ENCODE measurements around the gene TCF21. TPM values are rescaled to one million over a fixed set of nuclear protein-coding genes. Genes with fewer than 3 reads are reported as not detected.

TCF21 gene
- polyA plus RNA-seq, 1 donor from 2014 or later, result not detected

DNA sequence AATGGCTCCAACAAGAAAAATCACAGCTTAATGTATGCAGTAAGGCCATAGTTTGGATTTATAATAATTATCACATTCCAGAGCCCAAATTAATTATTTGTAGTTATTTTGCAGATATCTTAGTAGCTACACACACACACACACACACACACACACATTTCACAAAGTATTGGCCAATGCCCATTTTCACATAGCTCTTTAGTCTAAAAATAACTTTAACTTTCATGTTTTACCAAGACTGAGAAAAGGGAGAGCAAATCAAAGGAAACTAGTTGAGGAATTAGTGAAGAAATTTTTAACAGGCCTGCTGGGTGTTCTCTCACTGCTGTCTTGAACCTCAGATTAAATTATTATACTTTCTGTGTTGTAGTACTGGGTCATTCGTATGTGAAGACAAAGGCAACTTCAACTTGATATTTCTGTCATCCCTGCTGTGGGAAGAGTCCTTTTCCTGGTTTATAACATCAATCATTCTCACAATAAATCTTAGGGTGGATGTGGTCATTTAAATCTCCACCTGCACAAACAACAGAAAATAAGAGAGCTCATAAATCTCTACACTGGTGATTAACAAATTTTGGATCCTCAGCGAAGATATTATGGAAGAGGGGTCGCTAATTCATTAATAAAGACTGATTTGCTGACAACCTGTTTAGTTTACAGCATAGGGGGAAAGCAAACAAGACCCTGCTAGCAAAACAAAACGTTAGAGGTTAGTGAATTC, 1.6 kb upstream of the TCF21 start:
- Histone ChIP-seq H3K9me2 (ENCODE audit: insufficient read depth, low read length) (no peaks in the 10 kb centered on the region), H3K4me2 (ENCODE audit: low read length) (no peak overlapping the region), H2AFZ (ENCODE audit: low read depth, low read length) (no peak overlapping the region), H3K27me3 (ENCODE audit: insufficient read depth, low read depth, low read length) (peaks cover 70% of the 10 kb centered on the region), H3K27ac (ENCODE audit: low read length) (no peak overlapping the region), H3K9ac (ENCODE audit: low read length) (no peak overlapping the region), H3K9me3 (ENCODE audit: low read length) (no peaks in the 10 kb centered on the region), H4K20me1 (ENCODE audit: insufficient read depth) (no peaks in the 10 kb centered on the region), H3F3A (ENCODE audit: insufficient read depth, low read length, poor library complexity, severe bottlenecking) (no peaks in the 10 kb centered on the region), H3K36me3 (ENCODE audit: insufficient read depth, low read length) (no peaks in the 10 kb centered on the region), H3K79me2 (replicated peaks; ENCODE audit: insufficient read depth, low read length) (no peaks in the 10 kb centered on the region), H3K4me3 (ENCODE audit: low read length) (no peak overlapping the region)
- TF ChIP-seq TAF1 (IDR thresholded peaks at IDR 0.05; ENCODE audit: low read depth), result no peak

DNA sequence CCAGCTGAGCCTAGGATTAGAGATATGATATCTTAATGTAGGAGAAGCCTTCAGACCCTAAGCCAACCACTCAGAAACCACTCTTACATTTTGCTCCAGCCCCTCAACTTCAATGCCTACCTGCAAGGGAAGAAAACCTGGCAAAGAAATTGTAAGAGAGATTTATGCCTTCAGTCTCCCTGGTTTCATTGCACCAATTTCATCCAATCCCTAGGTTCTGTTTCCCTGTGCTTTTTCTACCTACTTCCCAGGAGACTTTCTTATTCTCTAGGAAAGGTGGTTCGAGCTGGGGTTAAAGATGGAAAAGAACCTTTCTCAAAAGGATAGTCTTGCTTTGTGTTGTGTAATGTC, 1.1 kb upstream of the TCF21 start:
- no peak for TF ChIP-seq EZH2 (IDR thresholded peaks at IDR 0.05; ENCODE audit: borderline replicate concordance, insufficient read depth, low read length, poor library complexity, severe bottlenecking)
- TF ChIP-seq, protein P1, sequence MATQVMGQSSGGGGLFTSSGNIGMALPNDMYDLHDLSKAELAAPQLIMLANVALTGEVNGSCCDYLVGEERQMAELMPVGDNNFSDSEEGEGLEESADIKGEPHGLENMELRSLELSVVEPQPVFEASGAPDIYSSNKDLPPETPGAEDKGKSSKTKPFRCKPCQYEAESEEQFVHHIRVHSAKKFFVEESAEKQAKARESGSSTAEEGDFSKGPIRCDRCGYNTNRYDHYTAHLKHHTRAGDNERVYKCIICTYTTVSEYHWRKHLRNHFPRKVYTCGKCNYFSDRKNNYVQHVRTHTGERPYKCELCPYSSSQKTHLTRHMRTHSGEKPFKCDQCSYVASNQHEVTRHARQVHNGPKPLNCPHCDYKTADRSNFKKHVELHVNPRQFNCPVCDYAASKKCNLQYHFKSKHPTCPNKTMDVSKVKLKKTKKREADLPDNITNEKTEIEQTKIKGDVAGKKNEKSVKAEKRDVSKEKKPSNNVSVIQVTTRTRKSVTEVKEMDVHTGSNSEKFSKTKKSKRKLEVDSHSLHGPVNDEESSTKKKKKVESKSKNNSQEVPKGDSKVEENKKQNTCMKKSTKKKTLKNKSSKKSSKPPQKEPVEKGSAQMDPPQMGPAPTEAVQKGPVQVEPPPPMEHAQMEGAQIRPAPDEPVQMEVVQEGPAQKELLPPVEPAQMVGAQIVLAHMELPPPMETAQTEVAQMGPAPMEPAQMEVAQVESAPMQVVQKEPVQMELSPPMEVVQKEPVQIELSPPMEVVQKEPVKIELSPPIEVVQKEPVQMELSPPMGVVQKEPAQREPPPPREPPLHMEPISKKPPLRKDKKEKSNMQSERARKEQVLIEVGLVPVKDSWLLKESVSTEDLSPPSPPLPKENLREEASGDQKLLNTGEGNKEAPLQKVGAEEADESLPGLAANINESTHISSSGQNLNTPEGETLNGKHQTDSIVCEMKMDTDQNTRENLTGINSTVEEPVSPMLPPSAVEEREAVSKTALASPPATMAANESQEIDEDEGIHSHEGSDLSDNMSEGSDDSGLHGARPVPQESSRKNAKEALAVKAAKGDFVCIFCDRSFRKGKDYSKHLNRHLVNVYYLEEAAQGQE (IDR thresholded peaks at IDR 0.05; ENCODE audit: borderline replicate concordance), result no peak
- Histone ChIP-seq H4K20me1 (ENCODE audit: insufficient read depth) (no peaks in the 10 kb centered on the region), H3K36me3 (ENCODE audit: insufficient read depth, low read length) (no peaks in the 10 kb centered on the region), H3K27me3 (ENCODE audit: insufficient read depth, low read depth, low read length) (peaks cover 76% of the 10 kb centered on the region), H3K9ac (ENCODE audit: low read length) (no peak overlapping the region), H3K4me3 (ENCODE audit: low read length) (no peak overlapping the region), H2AFZ (ENCODE audit: low read depth, low read length) (no peak overlapping the region), H3K27ac (ENCODE audit: low read length) (no peak overlapping the region), H3K4me2 (ENCODE audit: low read length) (no peak overlapping the region), H3K9me2 (ENCODE audit: insufficient read depth, low read length) (no peaks in the 10 kb centered on the region), H3K9me3 (ENCODE audit: low read length) (no peaks in the 10 kb centered on the region), H3K79me2 (replicated peaks; ENCODE audit: insufficient read depth, low read length) (no peaks in the 10 kb centered on the region), H3F3A (ENCODE audit: insufficient read depth, low read length, poor library complexity, severe bottlenecking) (no peaks in the 10 kb centered on the region)

DNA sequence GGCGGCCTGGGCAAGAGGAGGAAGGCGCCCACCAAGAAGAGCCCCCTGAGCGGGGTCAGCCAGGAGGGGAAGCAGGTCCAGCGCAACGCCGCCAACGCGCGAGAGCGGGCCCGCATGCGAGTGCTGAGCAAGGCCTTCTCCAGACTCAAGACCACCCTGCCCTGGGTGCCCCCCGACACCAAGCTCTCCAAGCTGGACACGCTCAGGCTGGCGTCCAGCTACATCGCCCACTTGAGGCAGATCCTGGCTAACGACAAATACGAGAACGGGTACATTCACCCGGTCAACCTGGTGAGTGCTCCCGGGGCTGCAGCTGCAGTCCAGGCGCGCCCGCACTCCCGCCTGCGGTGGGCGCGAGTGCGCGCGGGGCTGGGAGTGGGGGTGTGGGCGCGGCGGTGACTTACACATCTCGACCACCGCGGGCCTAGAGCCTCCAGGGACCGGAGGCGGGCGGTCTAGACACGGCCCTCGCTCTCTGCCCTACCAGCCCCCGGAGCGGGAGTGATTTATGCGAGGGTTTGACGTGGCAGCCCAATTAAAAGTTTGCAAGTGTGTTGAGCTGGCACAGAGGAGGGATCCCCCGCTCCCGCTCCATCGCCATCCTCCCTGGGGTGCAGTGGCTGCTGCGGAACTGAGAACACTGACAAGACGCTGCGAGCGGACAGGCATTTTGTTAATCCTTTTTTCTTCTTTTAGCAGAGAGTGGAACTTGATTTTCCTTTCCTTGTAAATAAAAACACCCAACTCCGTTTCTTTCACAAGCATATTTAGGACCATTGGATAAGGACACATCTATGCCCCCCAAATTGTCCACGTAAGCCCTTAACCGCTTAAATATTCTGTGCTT, 867 bp downstream of the TCF21 start:
- H3K27ac ChIP-seq (ENCODE audit: low read length), result no peak overlapping the region
- H3K79me2 ChIP-seq (replicated peaks; ENCODE audit: insufficient read depth, low read length), result no peaks in the 10 kb centered on the region
- H3K9me3 ChIP-seq (ENCODE audit: low read length), result no peaks in the 10 kb centered on the region
- H3K9me2 ChIP-seq (ENCODE audit: insufficient read depth, low read length), result no peaks in the 10 kb centered on the region
- H4K20me1 ChIP-seq (ENCODE audit: insufficient read depth), result no peaks in the 10 kb centered on the region
- no peaks in the 10 kb centered on the region for H3K36me3 ChIP-seq (ENCODE audit: insufficient read depth, low read length)
- H3K4me3 ChIP-seq (ENCODE audit: low read length), result peak overlapping the region; percentile 58
- H2AFZ ChIP-seq (ENCODE audit: low read depth, low read length), result no peak overlapping the region
- H3K9ac ChIP-seq (ENCODE audit: low read length), result no peak overlapping the region
- no peaks in the 10 kb centered on the region for H3F3A ChIP-seq (ENCODE audit: insufficient read depth, low read length, poor library complexity, severe bottlenecking)
- H3K27me3 ChIP-seq (ENCODE audit: insufficient read depth, low read depth, low read length), result peaks cover 93% of the 10 kb centered on the region
- TF ChIP-seq POLR2AphosphoS5 (IDR thresholded peaks at IDR 0.05) (peak; percentile 3), EZH2 (IDR thresholded peaks at IDR 0.05; ENCODE audit: borderline replicate concordance, insufficient read depth, low read length, poor library complexity, severe bottlenecking) (peak; percentile 85), SMC3 (conservative IDR thresholded peaks at IDR 0.05; ENCODE audit: poor library complexity) (no peak), EP300 (conservative IDR thresholded peaks at IDR 0.05; ENCODE audit: poor library complexity, severe bottlenecking) (no peak)
- TF ChIP-seq, protein P2, sequence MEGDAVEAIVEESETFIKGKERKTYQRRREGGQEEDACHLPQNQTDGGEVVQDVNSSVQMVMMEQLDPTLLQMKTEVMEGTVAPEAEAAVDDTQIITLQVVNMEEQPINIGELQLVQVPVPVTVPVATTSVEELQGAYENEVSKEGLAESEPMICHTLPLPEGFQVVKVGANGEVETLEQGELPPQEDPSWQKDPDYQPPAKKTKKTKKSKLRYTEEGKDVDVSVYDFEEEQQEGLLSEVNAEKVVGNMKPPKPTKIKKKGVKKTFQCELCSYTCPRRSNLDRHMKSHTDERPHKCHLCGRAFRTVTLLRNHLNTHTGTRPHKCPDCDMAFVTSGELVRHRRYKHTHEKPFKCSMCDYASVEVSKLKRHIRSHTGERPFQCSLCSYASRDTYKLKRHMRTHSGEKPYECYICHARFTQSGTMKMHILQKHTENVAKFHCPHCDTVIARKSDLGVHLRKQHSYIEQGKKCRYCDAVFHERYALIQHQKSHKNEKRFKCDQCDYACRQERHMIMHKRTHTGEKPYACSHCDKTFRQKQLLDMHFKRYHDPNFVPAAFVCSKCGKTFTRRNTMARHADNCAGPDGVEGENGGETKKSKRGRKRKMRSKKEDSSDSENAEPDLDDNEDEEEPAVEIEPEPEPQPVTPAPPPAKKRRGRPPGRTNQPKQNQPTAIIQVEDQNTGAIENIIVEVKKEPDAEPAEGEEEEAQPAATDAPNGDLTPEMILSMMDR (IDR thresholded peaks at IDR 0.05; ENCODE audit: poor library complexity, severe bottlenecking), result no peak
- no peak overlapping the region for H3K4me2 ChIP-seq (ENCODE audit: low read length)
